NK-92 (cell line): ENCODE data around the gene RELN.

ENCODE experiments used
- DNase-seq: peaks from one replicate; lab custom pipeline; 2025; ENCODE audit not compliant: unreplicated experiment; lab: John Stamatoyannopoulos, UW

RELN gene

GRCh38 chr7:103731169-103731568 is 258.3 kb downstream of the RELN start:
- DNase-seq, result no peak

- no peak for DNase-seq
These were observed 260.4 kb downstream of the RELN start for GRCh38 chr7:103729026-103729425.

- DNase-seq, result no peak
These were observed 261.4 kb downstream of the RELN start for GRCh38 chr7:103727982-103728610.

- no peak for DNase-seq
These were observed 270.4 kb downstream of the RELN start for GRCh38 chr7:103719070-103719469.

- no peak for DNase-seq
These were observed 270.9 kb downstream of the RELN start for GRCh38 chr7:103718482-103719061.

GRCh38 chr7:103717574-103717973 is 271.9 kb downstream of the RELN start:
- DNase-seq, result no peak

- no peak for DNase-seq
These were observed 273.9 kb downstream of the RELN start for GRCh38 chr7:103715376-103716120.

- no peak for DNase-seq
These were observed 275.0 kb downstream of the RELN start for GRCh38 chr7:103714376-103714927.

GRCh38 chr7:103712991-103713778 is 276.3 kb downstream of the RELN start:
- DNase-seq, result no peak

- DNase-seq, result no peak
These were observed 278.0 kb downstream of the RELN start for GRCh38 chr7:103711413-103711812.

- no peak for DNase-seq
These were observed 279.2 kb downstream of the RELN start for GRCh38 chr7:103710247-103710646.

GRCh38 chr7:103706805-103707204 is 282.7 kb downstream of the RELN start:
- no peak for DNase-seq

- DNase-seq, result no peak
These were observed 283.9 kb downstream of the RELN start for GRCh38 chr7:103705542-103705941.

- DNase-seq, result no peak
These were observed 284.8 kb downstream of the RELN start for GRCh38 chr7:103704701-103705100.

GRCh38 chr7:103702982-103703381 is 286.5 kb downstream of the RELN start:
- DNase-seq, result no peak

- DNase-seq, result no peak
These were observed 287.0 kb downstream of the RELN start for GRCh38 chr7:103702454-103702853.

- no peak for DNase-seq
These were observed 290.4 kb downstream of the RELN start for GRCh38 chr7:103699032-103699431.

GRCh38 chr7:103698064-103698463 is 291.4 kb downstream of the RELN start:
- no peak for DNase-seq

GRCh38 chr7:103695521-103695920 is 293.9 kb downstream of the RELN start:
- no peak for DNase-seq

- no peak for DNase-seq
These were observed 295.2 kb downstream of the RELN start for GRCh38 chr7:103694304-103694703.

- DNase-seq, result no peak
These were observed 298.2 kb downstream of the RELN start for GRCh38 chr7:103691291-103691690.
